ENCODE measurements around the gene REX1BD. TPM values are rescaled to one million over a fixed set of nuclear protein-coding genes. Genes with fewer than 3 reads are reported as not detected.

Gene REX1BD
- total RNA-seq, 6 experiments from 2014 or later = 30.4 to 71.7 (median 45.6) TPM

DNA sequence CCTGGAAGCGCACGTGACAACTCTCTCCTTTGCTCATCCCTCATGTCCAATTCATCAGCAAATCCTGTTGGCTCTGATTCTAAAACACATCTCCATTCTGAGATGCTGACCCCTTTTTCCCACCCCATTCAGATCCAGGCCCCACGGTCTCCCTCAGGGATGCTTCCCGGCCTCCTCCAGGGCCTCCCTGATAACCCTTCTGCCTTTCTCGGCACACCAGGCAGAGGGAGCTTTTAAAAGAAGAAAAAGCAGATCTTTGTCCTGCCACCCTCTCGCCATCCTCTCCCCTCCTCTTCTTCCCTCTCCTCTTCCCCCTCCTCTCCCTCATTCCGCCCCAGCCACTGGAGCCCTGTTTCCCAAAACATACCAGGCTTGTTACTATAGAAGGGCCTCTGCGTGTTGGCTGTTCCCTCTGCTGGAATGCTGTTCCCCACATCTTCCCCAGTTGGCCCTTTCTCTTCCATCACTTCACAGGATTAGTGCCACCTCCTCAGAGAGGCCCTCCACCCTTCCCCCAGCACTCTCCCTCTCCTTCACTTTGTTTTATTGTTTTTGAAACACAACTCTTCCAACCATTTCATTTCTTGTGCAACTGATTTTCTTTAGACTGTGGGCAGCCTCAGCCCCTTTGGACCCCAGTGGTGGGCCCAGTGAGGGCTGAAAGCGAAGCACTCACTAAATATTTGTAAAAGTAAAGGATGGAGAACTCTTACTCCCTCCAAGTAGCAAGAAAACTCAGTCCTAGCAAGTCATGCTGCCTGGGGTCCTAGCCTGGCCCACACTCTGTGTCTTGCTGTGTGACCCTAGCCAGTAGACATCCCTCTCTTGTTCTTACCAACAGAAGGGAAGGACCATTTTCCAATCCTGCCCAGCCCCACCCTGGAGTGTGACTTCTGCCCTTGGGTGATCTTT, 20.5 kb downstream of the REX1BD start:
- Histone ChIP-seq H3K27me3 (peaks cover 0 to 36% of the 10 kb centered on the region in 2 donors), H3K9me3 (no peaks in the 10 kb centered on the region), H3K36me3 (no peaks in the 10 kb centered on the region), H3K27ac (no peak overlapping the region), H3K4me3 (no peak overlapping the region), H3K4me1 (peaks cover 0 to 7% (median 0%) of the 10 kb centered on the region in 4 donors)
- intact Hi-C loops (cut with DNase I) = no loop called here
- ATAC-seq = no peak
- TF ChIP-seq, protein P1, sequence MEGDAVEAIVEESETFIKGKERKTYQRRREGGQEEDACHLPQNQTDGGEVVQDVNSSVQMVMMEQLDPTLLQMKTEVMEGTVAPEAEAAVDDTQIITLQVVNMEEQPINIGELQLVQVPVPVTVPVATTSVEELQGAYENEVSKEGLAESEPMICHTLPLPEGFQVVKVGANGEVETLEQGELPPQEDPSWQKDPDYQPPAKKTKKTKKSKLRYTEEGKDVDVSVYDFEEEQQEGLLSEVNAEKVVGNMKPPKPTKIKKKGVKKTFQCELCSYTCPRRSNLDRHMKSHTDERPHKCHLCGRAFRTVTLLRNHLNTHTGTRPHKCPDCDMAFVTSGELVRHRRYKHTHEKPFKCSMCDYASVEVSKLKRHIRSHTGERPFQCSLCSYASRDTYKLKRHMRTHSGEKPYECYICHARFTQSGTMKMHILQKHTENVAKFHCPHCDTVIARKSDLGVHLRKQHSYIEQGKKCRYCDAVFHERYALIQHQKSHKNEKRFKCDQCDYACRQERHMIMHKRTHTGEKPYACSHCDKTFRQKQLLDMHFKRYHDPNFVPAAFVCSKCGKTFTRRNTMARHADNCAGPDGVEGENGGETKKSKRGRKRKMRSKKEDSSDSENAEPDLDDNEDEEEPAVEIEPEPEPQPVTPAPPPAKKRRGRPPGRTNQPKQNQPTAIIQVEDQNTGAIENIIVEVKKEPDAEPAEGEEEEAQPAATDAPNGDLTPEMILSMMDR (IDR thresholded peaks at IDR 0.05) = no peak
- TF ChIP-seq POLR2A (IDR thresholded peaks at IDR 0.05) = no peak
- WGBS (ENCODE audit: insufficient coverage, low coverage, low lambda C conversion rate, missing lambda C conversion rate) = 34% methylated on average over 9 of the region's 9 CpGs
- no peak for DNase-seq

DNA sequence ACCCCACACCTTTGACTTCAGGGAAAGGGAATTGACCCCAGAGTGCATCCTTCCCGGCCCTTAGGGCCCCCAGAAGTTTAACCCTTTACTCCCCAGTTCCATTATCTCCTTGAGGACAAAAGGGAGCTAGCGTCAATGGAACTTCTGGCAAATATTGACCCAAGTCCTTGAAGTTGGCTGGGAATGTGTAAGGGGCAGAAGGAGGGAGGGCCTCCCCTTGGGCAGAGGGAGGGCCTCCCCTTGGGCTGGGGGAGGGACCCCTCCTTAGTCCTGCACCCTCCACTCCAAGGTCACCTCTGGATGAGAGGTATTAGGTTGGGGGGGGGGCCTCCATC, 21.1 kb downstream of the REX1BD start:
- 25% methylated on average over 2 of the region's 2 CpGs for WGBS (ENCODE audit: insufficient coverage, low coverage, low lambda C conversion rate, missing lambda C conversion rate)
- TF ChIP-seq POLR2A (IDR thresholded peaks at IDR 0.05) = no peak
- TF ChIP-seq, protein P1 (IDR thresholded peaks at IDR 0.05) = no peak
- H3K36me3 ChIP-seq = no peaks in the 10 kb centered on the region
- intact Hi-C loops (cut with DNase I) = no loop called here
- DNase-seq = no peak
- H3K4me3 ChIP-seq = no peak overlapping the region
- ATAC-seq = no peak
- peaks cover 0 to 7% (median 0%) of the 10 kb centered on the region in 4 donors for H3K4me1 ChIP-seq
- peaks cover 0 to 36% of the 10 kb centered on the region in 2 donors for H3K27me3 ChIP-seq
- no peaks in the 10 kb centered on the region for H3K9me3 ChIP-seq
- no peak overlapping the region for H3K27ac ChIP-seq

DNA sequence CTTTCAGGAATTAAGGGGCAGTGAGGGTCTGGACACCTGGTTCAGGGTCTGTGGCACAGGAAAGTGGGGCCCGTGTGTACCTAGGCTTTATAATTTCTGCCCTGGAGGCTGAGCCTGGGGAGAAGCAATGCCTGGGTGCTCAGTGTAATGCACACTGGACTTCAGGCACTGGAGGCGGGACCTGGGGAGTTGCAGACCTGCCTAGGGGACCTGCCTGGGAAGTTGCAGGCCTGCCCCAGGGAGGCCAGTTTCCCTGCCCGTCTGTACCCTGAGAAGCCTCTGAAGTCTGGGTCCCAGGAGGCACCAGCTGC, 21.6 kb downstream of the REX1BD start:
- no peak overlapping the region for H3K4me3 ChIP-seq
- no peak overlapping the region for H3K27ac ChIP-seq
- intact Hi-C loops (cut with DNase I) = no loop called here
- 0% methylated on average over 1 of the region's 3 CpGs for WGBS (ENCODE audit: insufficient coverage, low coverage, low lambda C conversion rate, missing lambda C conversion rate)
- ATAC-seq (no peak), DNase-seq (no peak)
- no peaks in the 10 kb centered on the region for H3K9me3 ChIP-seq
- H3K4me1 ChIP-seq = peaks cover 0 to 7% (median 0%) of the 10 kb centered on the region in 4 donors
- TF ChIP-seq, protein P1 (IDR thresholded peaks at IDR 0.05) = no peak
- H3K36me3 ChIP-seq = no peaks in the 10 kb centered on the region
- H3K27me3 ChIP-seq = peaks cover 0 to 36% of the 10 kb centered on the region in 2 donors

DNA sequence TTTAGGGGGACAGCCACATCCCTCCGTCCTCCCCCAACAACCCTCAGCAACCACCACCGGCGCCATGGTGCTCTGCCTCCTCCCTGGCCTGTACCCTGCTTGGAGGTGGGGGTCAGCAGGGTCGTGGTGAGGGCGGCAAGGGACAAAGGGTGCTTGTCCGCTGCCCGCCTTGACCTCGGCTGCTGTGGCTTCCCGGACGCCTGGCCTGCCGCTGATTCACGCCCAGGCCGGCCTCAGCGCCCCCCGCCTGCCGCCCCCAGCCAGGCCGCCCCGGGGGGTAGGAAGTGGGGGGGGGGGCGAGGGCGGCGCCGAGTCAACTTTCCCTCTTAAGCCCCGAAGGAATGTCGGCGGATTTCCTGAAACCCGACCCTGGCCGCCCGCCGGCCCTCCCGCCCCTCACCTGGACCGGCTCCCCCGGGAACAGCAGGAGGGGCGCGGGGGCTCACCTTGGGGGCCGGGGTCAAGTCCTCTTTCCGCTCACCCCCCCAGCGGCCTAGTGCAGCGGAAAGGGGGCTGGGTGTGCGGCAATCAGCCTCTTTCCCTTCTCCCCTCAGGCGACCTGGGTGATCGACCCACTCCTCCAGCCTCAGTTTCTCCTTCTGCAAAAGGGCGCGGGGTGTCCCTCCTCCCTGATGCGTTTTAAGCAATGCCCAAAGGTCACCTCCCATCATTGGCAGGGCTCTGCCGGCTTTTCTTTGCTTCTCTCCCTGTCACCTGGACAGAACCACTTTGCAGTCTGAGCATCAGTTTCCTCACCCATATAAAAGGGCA, 22.1 kb downstream of the REX1BD start:
- no peak for DNase-seq

More for the DNA sequence above, 22.1 kb downstream of the REX1BD start:
- Histone ChIP-seq H3K27ac (no peak overlapping the region), H3K9me3 (no peaks in the 10 kb centered on the region), H3K4me1 (peaks cover 0 to 7% (median 0%) of the 10 kb centered on the region in 4 donors), H3K4me3 (no peak overlapping the region), H3K36me3 (no peaks in the 10 kb centered on the region), H3K27me3 (peaks cover 0 to 32% of the 10 kb centered on the region in 2 donors)
- TF ChIP-seq, protein P1 (IDR thresholded peaks at IDR 0.05) = no peak
- no peak for TF ChIP-seq POLR2A (IDR thresholded peaks at IDR 0.05)
- no peak for ATAC-seq
- intact Hi-C loops (cut with DNase I) = no loop called here
- 3% methylated on average over 6 of the region's 45 CpGs for WGBS (ENCODE audit: insufficient coverage, low coverage, low lambda C conversion rate, missing lambda C conversion rate)

Data from right lobe of liver (tissue), 6 donors.